Epithelial cell of proximal tubule (primary cell): ENCODE measurements around the gene TTC9B. TPM values are rescaled to one million over a fixed set of nuclear protein-coding genes. Genes with fewer than 3 reads are reported as not detected.

Experiments
- DNase-seq: peaks from one replicate; pipeline ENCODE4 v3.0.0-alpha.2; 2011; ENCODE audit warnings: low read depth
- H3K4me3 ChIP-seq: 2 replicates; pipeline ENCODE4 v1.5.1; 2011; ENCODE audit warnings: low read depth, mild to moderate bottlenecking, low read length
- total RNA-seq: library from RNA; depleted of rRNA; stranded (reverse); fragments of >200 nt; gene quantifications from 2 replicates; pipeline ENCODE4 v1.2.3, GENCODE V29; 2015
- TF ChIP-seq, protein P1 (sequence below): conservative IDR thresholded peaks from 2 replicates; pipeline ENCODE4 v1.5.1; 2012; ENCODE audit warnings: low read depth, mild to moderate bottlenecking, low read length

The TTC9B gene
- total RNA-seq, 1 donor from 2014 or later, result not detected

DNA sequence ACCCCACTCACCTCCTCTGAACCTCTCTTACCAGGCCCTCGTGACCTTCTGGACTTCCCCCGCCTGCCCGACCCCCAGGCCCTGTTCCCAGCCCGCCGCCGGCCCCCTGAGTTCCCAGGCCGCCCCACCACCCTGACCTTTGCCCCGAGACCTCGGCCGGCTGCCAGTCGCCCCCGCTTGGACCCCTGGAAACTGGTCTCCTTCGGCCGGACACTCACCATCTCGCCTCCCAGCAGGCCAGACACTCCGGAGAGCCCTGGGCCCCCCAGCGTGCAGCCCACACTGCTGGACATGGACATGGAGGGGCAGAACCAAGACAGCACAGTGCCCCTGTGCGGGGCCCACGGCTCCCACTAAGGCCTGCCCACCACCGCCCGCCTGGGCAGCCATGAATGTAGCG is 3.2 kb downstream of the TTC9B start:
- DNase-seq, result no peak
- TF ChIP-seq, protein P1, sequence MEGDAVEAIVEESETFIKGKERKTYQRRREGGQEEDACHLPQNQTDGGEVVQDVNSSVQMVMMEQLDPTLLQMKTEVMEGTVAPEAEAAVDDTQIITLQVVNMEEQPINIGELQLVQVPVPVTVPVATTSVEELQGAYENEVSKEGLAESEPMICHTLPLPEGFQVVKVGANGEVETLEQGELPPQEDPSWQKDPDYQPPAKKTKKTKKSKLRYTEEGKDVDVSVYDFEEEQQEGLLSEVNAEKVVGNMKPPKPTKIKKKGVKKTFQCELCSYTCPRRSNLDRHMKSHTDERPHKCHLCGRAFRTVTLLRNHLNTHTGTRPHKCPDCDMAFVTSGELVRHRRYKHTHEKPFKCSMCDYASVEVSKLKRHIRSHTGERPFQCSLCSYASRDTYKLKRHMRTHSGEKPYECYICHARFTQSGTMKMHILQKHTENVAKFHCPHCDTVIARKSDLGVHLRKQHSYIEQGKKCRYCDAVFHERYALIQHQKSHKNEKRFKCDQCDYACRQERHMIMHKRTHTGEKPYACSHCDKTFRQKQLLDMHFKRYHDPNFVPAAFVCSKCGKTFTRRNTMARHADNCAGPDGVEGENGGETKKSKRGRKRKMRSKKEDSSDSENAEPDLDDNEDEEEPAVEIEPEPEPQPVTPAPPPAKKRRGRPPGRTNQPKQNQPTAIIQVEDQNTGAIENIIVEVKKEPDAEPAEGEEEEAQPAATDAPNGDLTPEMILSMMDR, result no peak
- no peak overlapping the region for H3K4me3 ChIP-seq

DNA sequence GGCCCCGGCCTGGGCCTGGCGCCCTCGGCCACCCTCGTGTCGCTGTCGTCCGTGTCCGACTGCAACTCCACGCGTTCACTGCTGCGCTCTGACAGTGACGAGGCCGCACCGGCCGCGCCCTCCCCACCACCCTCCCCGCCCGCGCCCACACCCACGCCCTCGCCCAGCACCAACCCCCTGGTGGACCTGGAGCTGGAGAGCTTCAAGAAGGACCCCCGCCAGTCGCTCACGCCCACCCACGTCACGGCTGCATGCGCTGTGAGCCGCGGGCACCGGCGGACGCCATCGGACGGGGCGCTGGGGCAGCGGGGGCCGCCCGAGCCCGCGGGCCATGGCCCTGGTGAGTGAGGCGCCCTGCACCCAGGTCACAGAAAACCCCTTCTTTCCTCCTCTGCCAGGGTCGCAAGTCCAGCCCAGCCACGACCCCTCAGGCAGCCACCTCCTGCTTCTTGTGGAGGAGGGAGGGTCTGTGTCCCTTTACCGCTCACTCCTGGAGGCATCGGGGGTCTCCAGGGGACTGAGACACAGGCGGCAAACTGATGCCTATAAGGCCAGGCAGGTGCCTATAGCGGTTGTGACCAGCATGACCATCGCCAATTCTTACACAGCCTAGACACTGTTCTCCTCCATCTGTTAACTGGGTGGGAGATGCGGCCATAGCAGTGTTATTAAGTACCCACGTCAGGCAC is 4.2 kb downstream of the TTC9B start:
- no peak for DNase-seq
- no peak overlapping the region for H3K4me3 ChIP-seq
- TF ChIP-seq, protein P1, result no peak

DNA sequence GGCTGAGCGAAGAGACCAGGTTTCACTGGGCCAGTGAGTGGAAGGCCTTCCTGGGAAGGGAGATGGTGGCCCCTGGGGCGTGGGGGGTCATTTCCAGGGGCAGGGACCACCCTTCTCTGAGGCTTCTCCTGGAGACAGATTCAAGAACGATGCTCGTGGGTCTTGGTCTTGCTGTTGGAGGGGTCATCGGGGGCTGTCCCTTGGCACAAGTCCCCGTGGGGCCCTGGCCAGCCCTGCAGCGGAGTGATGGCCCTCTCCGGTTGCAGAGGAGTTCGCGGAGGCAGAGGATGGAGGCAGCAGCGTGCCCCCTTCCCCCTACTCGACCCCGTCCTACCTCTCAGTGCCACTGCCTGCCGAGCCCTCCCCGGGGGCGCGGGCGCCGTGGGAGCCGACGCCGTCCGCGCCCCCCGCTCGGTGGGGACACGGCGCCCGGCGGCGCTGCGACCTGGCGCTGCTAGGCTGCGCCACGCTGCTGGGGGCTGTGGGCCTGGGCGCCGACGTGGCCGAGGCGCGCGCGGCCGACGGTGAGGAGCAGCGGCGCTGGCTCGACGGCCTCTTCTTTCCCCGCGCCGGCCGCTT is 4.8 kb downstream of the TTC9B start:
- TF ChIP-seq, protein P1, result no peak
- H3K4me3 ChIP-seq, result no peak overlapping the region
- DNase-seq, result no peak

DNA sequence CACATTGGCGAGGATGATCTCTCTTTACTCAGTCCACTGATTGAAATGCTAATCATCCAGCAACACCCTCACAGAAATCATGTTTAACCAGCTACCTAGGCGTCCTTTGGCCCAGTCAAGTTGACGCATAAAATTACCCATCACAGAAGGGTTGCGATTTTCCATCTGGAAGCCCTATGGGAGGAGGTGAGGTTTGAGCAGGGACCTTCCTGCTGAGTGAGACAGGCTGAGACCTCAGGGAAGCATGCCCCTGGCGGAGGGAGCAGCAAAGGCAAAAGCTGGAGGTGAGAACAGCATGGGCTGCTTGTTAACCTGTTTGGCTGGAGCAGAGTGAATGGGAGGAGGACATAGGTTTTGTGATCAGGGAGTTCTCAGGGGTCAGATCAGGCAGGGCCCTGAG is 7.3 kb downstream of the TTC9B start:
- H3K4me3 ChIP-seq, result no peak overlapping the region
- TF ChIP-seq, protein P1, result no peak
- DNase-seq, result no peak

DNA sequence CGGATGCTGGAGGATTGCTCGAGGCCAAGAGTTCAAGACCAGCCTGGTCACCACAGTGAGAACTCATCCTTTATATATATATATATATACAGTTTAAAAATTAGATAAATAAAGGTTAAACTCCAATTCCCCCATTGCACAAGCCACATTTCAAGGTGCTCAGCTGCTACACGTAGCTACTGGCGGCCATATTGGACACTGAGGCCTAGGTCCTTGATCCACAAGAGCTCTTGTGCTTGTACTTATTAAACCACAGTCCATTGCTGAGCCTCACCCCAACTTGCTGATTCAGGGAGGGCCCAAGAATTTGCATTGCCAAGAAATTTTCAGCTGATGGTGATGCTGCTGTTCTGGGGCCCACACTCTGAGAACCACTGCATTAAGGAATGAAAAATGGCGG is 9.6 kb downstream of the TTC9B start:
- TF ChIP-seq, protein P1, result no peak
- DNase-seq, result no peak
- no peak overlapping the region for H3K4me3 ChIP-seq

DNA sequence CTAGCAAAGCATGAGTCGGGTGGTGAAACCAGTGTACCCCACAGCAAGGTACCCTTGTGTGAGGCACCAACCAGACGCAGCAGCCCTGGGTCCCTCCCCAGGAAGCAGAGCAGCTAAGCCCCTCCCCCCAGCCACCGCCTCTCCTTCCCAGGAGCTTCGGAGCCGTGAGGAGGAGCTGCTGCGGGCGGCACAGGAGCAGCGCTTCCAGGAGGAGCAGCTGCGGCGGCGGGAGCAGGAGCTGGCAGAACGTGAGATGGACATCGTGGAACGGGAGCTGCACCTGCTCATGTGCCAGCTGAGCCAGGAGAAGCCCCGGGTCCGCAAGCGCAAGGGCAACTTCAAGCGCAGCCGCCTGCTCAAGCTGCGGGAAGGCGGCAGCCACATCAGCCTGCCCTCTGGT is 12.4 kb downstream of the TTC9B start:
- TF ChIP-seq, protein P1, result no peak
- no peak overlapping the region for H3K4me3 ChIP-seq
- no peak for DNase-seq

DNA sequence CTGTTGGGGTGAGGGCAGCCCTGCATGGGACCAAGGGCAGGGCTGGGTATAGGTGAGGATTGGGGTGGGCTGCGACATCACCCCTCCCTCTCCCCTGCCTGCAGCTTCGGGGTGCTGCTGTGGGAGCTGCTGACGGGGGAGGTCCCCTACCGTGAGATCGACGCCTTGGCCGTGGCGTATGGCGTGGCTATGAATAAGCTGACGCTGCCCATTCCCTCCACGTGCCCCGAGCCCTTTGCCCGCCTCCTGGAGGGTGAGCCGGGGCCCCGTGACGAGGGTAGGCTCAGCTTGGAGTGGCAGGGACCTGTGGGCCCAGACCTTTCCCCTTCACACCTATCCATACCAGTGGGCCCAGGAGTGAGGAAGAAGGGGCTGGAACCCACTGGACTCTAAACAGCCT is 13.8 kb downstream of the TTC9B start:
- no peak for DNase-seq
- no peak overlapping the region for H3K4me3 ChIP-seq
- TF ChIP-seq, protein P1, result no peak
